ENCODE data around the gene TMEM201. TPM values are rescaled to one million over a fixed set of nuclear protein-coding genes. Genes with fewer than 3 reads are reported as not detected.

Gene TMEM201
- total and polyA plus RNA-seq, 9 of the 15 experiments (the other 6 are each of a cell fraction or from before 2014, with no cell fraction given): 0.42 to 51.3 (median 7.4) TPM

- peaks cover 3 to 29% of the 10 kb centered on the region in 2 experiments; a peak in 3 of 5 replicates for H3K4me1 ChIP-seq (replicated peaks in 1 of 2; ENCODE audit: control insufficient read depth in 2 of 2, insufficient read depth in 2 of 2, low read length in 2 of 2)
- no TSS peak for BruUV-seq (replicated peaks)
- H3K36me3 ChIP-seq (ENCODE audit: control insufficient read depth, insufficient read depth, low read length): no peaks in the 10 kb centered on the region
- H2AFZ ChIP-seq (ENCODE audit: low read depth, low read length): no peak overlapping the region
- H3K9me1 ChIP-seq (ENCODE audit: control insufficient read depth, insufficient read depth, low read length): no peaks in the 10 kb centered on the region
- no peaks in the 10 kb centered on the region for H3K9me3 ChIP-seq (replicated peaks; ENCODE audit: control insufficient read depth, insufficient read depth, low read depth, low read length)
- in situ Hi-C loops (cut with MboI) (no loop called here), intact Hi-C loops (cut with micrococcal nuclease) (no loop called here)
- no peak for DNase-seq (ENCODE audit: extremely low read depth in 1 of 4, low spot score in 3 of 4)
- H3K4me2 ChIP-seq (ENCODE audit: insufficient read depth, low read length): no peak overlapping the region
- H3K27ac ChIP-seq (ENCODE audit: extremely low read depth, low read depth, low read length): no peak overlapping the region
- no peaks in the 10 kb centered on the region for H4K20me1 ChIP-seq (replicated peaks; ENCODE audit: control insufficient read depth, insufficient read depth, low read length)
- WGBS (ENCODE audit: insufficient coverage, low coverage, missing lambda C conversion rate): 33% methylated on average over 3 of the region's 3 CpGs
- no peak for ATAC-seq
- no peak overlapping the region for H3K4me3 ChIP-seq
- H3K9ac ChIP-seq (ENCODE audit: insufficient read depth in 1 of 2, low read depth in 2 of 2, low read length in 2 of 2): no peak overlapping the region
- FAIRE-seq: no peak
- CTCF ChIA-PET (ENCODE audit: low intra/inter-chr PET ratio): no interaction called here
- peaks cover 6 to 9% of the 10 kb centered on the region in 2 experiments; a peak in 3 of 5 replicates for H3K27me3 ChIP-seq (ENCODE audit: control insufficient read depth in 2 of 2, insufficient read depth in 2 of 2, low read length in 2 of 2)
- no peaks in the 10 kb centered on the region for H3K79me2 ChIP-seq (ENCODE audit: control insufficient read depth, insufficient read depth, low read length)
- POLR2A ChIA-PET: no interaction called here
- no peak for TF ChIP-seq REST (IDR thresholded peaks at IDR 0.05; ENCODE audit: borderline replicate concordance)
- no peak for TF ChIP-seq REST (CRISPR knock-in tag; IDR thresholded peaks at IDR 0.05; ENCODE audit: low read depth)
- TF ChIP-seq ZNF778 (CRISPR knock-in tag; IDR thresholded peaks at IDR 0.05): no peak
- TF ChIP-seq POLR3G (IDR thresholded peaks at IDR 0.05; ENCODE audit: extremely low read depth, insufficient read length, insufficient replicate concordance): no peak
- no peak for TF ChIP-seq CEBPZ (IDR thresholded peaks at IDR 0.05; ENCODE audit: borderline replicate concordance, low read depth, low read length)
- no peak for TF ChIP-seq CGGBP1 (CRISPR knock-in tag; IDR thresholded peaks at IDR 0.05)
- no peak for TF ChIP-seq TFE3 (CRISPR knock-in tag; IDR thresholded peaks at IDR 0.05)
- TF ChIP-seq NFATC3 (IDR thresholded peaks at IDR 0.05): no peak
- TF ChIP-seq ZNF77 (CRISPR knock-in tag; IDR thresholded peaks at IDR 0.05): no peak
Measured at GRCh38 chr1:9649769-9650168, 61.1 kb downstream of the TMEM201 start.

Measured in K562 (cell line).